Prostate gland (tissue), 2 donors: Measurements from ENCODE around the gene PRR35. TPM values are rescaled to one million over a fixed set of nuclear protein-coding genes. Genes with fewer than 3 reads are reported as not detected.

Experiments
- DNase-seq: peaks from one replicate; pipeline ENCODE4 v3.0.0-alpha.2; 2019; ENCODE audit warnings: low spot score
- H3K27ac ChIP-seq, 2 donors: fragments of 200-600 bp; sonication (generic); 2 replicates each; pipeline ENCODE4 v1.5.1; 2017 to 2019
- H3K27me3 ChIP-seq: fragments of 200-600 bp; sonication (generic); replicated peaks from 2 replicates; pipeline ENCODE4 v1.5.1; 2019; ENCODE audit not compliant: insufficient read depth
- H3K36me3 ChIP-seq, 2 donors: fragments of 200-600 bp; sonication (generic); 1 replicate in 1 of 2; 2 replicates in 1 of 2; pipeline versions ENCODE4 v1.5.1 to v1.8.1; 2017 to 2019
- H3K4me1 ChIP-seq: fragments of 200-600 bp; sonication (generic); replicated peaks from 2 replicates; pipeline ENCODE4 v1.5.1; 2019
- H3K4me3 ChIP-seq, 2 donors: fragments of 200-600 bp; sonication (generic); 2 replicates each; pipeline ENCODE4 v1.5.1; 2017 to 2019
- H3K9me3 ChIP-seq: fragments of 200-600 bp; sonication (generic); 2 replicates; pipeline ENCODE4 v1.5.1; 2017
- CTCF ChIP-seq, 4 experiments: fragments of 200-600 bp in 2 of 4; fragments of 450-650 bp in 2 of 4; sonication (generic) in 2 of 4; IDR thresholded peaks; 1 replicate in 3 of 4; 2 replicates in 1 of 4; pipeline ENCODE4 v1.5.1; 2016 to 2019; ENCODE audit warnings: antibody characterized with exemption in 4 of 4, mild to moderate bottlenecking in 2 of 4, moderate library complexity in 2 of 4
- POLR2A ChIP-seq: fragments of 450-650 bp; IDR thresholded peaks from one replicate; pipeline ENCODE4 v1.6.1; 2016; ENCODE audit warnings: antibody characterized with exemption, mild to moderate bottlenecking
- POLR2AphosphoS5 ChIP-seq: sonication (generic); formaldehyde crosslinking; IDR thresholded peaks from one replicate; pipeline ENCODE4 v1.6.1; 2017; ENCODE audit warnings: antibody characterized with exemption
- WGBS: methylation state at CpG from one replicate; pipeline ENCODE4 v1.1.5; 2018; 5-methylcytosine and 5-hydroxymethylcytosine counted together
- intact Hi-C: fragments of 100-400 bp; cut with DNase I; formaldehyde crosslinking; loops from one replicate; pipeline ENCODE4 v1.14.2; 2022
- total RNA-seq, 2 donors: library from RNA; depleted of rRNA; stranded (reverse); fragments of >200 nt; gene quantifications; one replicate each; pipeline ENCODE4 v1.1.0, GENCODE V29; 2016

Gene PRR35
- total RNA-seq, 2 donors from 2014 or later: 5.1 TPM; not detected in 1

GRCh38 chr16:569445-570254 lies 9.5 kb downstream of the PRR35 start, which contains the start of gene PIGQ:
PIGQ (plus strand) TSS chr16:569968; CDS start chr16:574075, 4,107 bp downstream.
- Histone ChIP-seq H3K4me1 (no peaks in the 10 kb centered on the region), H3K27ac (peak within 1 kb of the TSS; percentile 71), H3K27me3 (no peaks in the 10 kb centered on the region), H3K4me3 (peak within 1 kb of the TSS; percentile 84 to 94), H3K9me3 (no peaks in the 10 kb centered on the region), H3K36me3 (peaks cover 3 to 7% of the 10 kb centered on the region in 2 donors)
- DNase-seq: peak; percentile 40
- intact Hi-C loops: no loop called here
- WGBS: 3% methylated on average over 35 of the region's 87 CpGs
- TF ChIP-seq CTCF (IDR thresholded peaks at IDR 0.05) (no peak), POLR2AphosphoS5 (no peak), POLR2A (no peak)

GRCh38 chr16:572865-573650 lies 12.9 kb downstream of the PRR35 start:
- Histone ChIP-seq H3K4me1 (no peaks in the 10 kb centered on the region), H3K9me3 (no peaks in the 10 kb centered on the region), H3K4me3 (no peak overlapping the region), H3K36me3 (peaks cover 8 to 10% of the 10 kb centered on the region in 2 donors), H3K27me3 (no peaks in the 10 kb centered on the region), H3K27ac (no peak overlapping the region)
- no peak for DNase-seq
- 86% methylated on average over 25 of the region's 27 CpGs for WGBS
- intact Hi-C loops: no loop called here
- TF ChIP-seq POLR2A (no peak), CTCF (IDR thresholded peaks at IDR 0.05) (no peak), POLR2AphosphoS5 (no peak)

GRCh38 chr16:574021-574760 lies 14.0 kb downstream of the PRR35 start:
- H3K27ac ChIP-seq: no peak overlapping the region
- no peak for DNase-seq
- 90% methylated on average over 40 of the region's 46 CpGs for WGBS
- no peak for TF ChIP-seq CTCF (IDR thresholded peaks at IDR 0.05)
- TF ChIP-seq POLR2AphosphoS5: no peak
- TF ChIP-seq POLR2A: no peak
- intact Hi-C loops: no loop called here
- H3K36me3 ChIP-seq: peaks cover 8 to 10% of the 10 kb centered on the region in 2 donors
- H3K4me3 ChIP-seq: no peak overlapping the region
- H3K9me3 ChIP-seq: no peaks in the 10 kb centered on the region
- H3K27me3 ChIP-seq: no peaks in the 10 kb centered on the region
- H3K4me1 ChIP-seq: no peaks in the 10 kb centered on the region

- Histone ChIP-seq H3K4me1 (no peaks in the 10 kb centered on the region), H3K27ac (no peak overlapping the region), H3K36me3 (peaks cover 8 to 10% of the 10 kb centered on the region in 2 donors), H3K9me3 (no peaks in the 10 kb centered on the region), H3K27me3 (no peaks in the 10 kb centered on the region), H3K4me3 (no peak overlapping the region)
- 88% methylated on average over 34 of the region's 36 CpGs for WGBS
- DNase-seq: no peak
- intact Hi-C loops: no loop called here
- TF ChIP-seq POLR2AphosphoS5 (no peak), POLR2A (no peak), CTCF (IDR thresholded peaks at IDR 0.05) (no peak)
These were observed 15.4 kb downstream of the PRR35 start for GRCh38 chr16:575354-576196.
